Pulmonary artery endothelial cell (primary cell): Measurements from ENCODE around the gene PRR20G. TPM values are rescaled to one million over a fixed set of nuclear protein-coding genes. Genes with fewer than 3 reads are reported as not detected.

Experiments
- total RNA-seq: library from RNA; depleted of rRNA; stranded (reverse); fragments of >200 nt; gene quantifications from 2 replicates; pipeline ENCODE4 v1.2.3, GENCODE V29; 2014

Gene PRR20G
- total RNA-seq, 1 donor from 2014 or later = not detected

Other genes with a start within 250 kb of the PRR20G start
- gene PRR23E, start 94.9 kb downstream of the PRR20G start, total RNA-seq = not detected in 2 replicates